Activated CD4-positive, alpha-beta T cell treated with anti-CD3 and anti-CD28 coated beads, Interleukin-2, amount 50 U/mL, for 24 hours (primary cell): ENCODE data around the gene NCAPG2.

Source experiments
- DNase-seq, 2 donors: peaks; one replicate each; pipeline ENCODE4 v3.0.0-alpha.2; 2020; ENCODE audit warnings: low read depth in 1 of 2, low spot score in 1 of 2

Gene NCAPG2, protein sequence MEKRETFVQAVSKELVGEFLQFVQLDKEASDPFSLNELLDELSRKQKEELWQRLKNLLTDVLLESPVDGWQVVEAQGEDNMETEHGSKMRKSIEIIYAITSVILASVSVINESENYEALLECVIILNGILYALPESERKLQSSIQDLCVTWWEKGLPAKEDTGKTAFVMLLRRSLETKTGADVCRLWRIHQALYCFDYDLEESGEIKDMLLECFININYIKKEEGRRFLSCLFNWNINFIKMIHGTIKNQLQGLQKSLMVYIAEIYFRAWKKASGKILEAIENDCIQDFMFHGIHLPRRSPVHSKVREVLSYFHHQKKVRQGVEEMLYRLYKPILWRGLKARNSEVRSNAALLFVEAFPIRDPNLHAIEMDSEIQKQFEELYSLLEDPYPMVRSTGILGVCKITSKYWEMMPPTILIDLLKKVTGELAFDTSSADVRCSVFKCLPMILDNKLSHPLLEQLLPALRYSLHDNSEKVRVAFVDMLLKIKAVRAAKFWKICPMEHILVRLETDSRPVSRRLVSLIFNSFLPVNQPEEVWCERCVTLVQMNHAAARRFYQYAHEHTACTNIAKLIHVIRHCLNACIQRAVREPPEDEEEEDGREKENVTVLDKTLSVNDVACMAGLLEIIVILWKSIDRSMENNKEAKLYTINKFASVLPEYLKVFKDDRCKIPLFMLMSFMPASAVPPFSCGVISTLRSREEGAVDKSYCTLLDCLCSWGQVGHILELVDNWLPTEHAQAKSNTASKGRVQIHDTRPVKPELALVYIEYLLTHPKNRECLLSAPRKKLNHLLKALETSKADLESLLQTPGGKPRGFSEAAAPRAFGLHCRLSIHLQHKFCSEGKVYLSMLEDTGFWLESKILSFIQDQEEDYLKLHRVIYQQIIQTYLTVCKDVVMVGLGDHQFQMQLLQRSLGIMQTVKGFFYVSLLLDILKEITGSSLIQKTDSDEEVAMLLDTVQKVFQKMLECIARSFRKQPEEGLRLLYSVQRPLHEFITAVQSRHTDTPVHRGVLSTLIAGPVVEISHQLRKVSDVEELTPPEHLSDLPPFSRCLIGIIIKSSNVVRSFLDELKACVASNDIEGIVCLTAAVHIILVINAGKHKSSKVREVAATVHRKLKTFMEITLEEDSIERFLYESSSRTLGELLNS

DNA sequence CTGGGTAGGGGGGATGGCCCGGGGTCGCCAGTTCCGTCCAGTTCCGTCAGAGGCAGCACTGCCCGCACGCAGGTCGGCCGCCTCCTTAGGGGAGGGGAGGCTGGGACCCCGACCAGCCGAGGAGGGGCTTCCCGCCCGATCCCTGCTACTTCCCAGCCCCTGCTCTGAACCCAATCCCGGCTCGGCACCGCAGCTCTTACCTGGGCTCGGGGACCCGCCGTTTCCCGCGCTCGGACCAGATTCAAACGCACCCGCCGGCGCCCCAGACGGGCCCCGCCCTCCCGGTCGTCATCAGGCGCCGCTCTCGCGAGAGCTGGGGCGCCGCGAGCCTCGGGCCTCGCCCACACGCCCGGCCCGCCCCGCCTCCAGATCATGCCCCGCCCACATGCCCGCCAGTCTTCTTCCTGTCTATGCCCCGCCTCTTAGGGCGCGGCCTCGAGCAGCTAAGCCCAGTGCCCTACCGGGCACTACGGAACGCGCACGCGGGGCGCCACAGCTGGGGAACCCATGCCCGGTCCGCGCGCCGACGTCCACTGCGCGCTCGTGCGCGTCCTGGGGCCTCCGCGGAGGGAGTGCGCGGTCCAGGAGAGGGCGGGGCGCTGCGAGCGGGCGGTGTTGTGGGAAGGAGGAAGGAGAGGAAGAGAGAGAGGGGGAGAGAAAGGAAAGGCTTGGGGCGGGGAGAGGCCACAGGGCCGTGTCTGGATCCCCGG, at the start of gene NCAPG2:
TSS of gene NCAPG2 (minus strand) at position 281 of the 710 bp plus-strand sequence. CDS start 2,905 bp downstream, outside the sequence.
- peak; percentile 94 to 95 for DNase-seq

- no peak for DNase-seq
These were observed 49.3 kb upstream of the NCAPG2 start for GRCh38 chr7:158753900-158754299.

DNA sequence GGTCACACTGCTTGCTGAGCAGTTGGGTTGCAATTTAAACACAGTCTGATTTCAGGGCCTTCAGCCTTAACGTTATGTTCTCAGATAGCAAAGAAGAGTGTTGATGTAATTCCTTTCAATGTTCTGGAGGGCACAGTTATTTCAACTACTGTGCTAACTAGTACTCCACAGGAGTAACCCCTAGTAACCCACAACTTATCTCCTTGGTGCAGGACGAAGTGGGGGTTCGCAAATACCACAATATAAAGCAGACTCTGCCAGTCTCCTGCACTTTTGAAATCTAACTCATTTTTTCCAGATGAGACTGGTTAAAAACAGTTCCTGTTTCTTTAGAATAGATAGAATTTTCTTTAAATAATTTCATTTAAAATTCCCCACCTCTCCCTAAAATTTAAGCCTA, 47.1 kb upstream of the NCAPG2 start:
- no peak for DNase-seq

GRCh38 chr7:158751199-158751598, 46.6 kb upstream of the NCAPG2 start:
- no peak for DNase-seq

DNA sequence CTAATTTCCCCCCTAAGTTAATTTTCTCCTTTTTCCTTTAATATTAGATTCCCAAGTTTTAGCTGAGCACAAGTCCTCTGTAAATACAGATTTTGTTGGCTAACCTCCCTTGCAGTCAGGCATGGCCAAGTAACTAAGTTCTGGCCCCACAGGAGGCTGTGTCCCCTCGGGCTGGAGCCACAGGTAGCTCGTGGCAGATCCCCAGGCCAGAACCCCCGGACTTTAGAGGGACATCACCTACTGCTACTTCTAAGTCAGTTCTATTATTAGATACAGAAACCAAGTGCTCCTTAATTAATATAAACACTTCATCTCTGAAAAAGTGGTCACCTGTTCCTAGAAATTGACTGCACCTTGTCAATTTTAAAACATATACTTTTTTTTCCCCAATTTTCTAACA, 46.1 kb upstream of the NCAPG2 start:
- DNase-seq = no peak

- DNase-seq = no peak
These were observed 44.8 kb upstream of the NCAPG2 start for GRCh38 chr7:158749396-158749795.

- DNase-seq = no peak
These were observed 43.7 kb upstream of the NCAPG2 start for GRCh38 chr7:158748335-158748734.

DNA sequence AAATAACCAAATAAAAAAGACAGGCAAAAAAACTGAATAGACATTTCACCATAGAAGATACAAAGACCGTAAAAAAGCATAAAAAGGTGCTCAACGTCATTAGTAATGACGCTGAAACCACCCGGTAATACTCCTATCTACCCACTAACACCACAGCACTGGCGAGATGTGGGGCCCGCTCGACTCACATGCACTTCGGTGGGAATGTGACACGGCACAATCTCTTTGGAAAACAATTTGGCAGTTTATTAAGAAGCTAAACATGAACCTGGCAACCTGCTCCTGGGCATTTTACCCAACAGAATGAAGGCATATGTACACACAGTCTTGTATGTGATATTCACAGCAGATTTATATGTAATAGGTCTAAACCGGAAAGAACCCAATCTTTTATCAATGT, 42.8 kb upstream of the NCAPG2 start:
- DNase-seq = no peak

DNA sequence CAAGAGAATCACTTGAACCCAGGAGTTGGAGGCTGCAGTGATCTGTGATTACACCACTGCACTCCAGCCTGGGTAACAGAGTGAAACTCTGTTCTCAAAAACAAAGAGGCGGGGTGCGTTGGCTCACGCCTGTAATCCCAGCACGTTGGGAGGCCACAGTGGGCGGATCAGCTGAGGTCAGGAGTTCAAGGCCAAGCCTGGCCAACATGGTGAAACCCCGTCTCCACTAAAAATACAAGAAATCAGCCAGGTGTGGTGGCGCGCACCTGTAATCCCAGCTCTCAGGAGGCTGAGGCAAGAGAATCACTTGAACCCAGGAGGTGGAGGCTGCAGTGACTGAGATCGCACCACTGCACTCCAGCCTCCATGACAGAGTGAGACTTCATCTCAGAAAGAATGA, 42.4 kb upstream of the NCAPG2 start:
- DNase-seq = no peak

DNA sequence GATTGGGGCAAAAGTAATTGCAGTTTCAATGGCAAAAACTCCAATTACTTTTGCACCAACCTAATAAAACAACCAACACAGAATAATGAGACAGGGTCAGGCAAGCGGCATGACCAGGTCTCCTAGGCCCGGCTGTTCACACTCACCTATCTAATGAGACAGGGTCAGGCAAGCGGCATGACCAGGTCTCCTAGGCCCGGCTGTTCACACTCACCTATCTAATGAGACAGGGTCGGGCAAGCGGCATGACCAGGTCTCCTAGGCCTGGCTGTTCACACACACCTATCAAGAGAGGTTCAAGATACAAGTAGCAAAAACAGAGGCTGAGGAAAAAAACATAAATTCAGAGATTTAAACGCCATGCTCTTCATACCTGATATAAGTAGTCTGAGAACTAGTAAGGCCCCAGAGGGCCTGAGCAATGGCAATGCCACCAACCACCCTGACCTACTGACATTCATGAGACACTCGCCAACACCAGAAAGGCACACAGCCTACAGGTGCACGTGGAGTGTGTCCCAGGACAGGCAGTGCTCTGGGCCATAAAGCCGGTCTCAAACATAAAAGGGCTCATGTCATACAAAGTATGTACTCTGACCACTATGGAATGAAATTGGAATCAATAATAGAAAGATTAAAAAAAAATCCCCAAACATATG, 40.6 kb upstream of the NCAPG2 start:
- no peak for DNase-seq

DNA sequence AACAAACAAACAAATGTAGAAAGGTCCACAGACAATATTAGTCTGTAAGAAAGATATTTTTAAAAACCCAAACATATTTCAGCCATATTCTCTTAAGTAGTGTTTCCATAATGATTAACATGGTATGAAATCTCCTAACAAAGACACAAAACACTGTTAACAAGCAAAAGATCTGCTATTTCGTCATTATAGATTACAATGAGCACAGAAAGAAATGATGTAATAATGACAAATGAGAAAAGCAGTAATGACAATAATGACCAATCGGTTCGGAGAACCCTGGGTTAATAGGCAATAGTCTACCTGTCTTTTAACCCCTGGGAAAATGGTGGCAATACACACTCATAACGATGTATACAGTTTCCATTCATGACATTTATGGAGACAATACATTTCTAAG, 39.5 kb upstream of the NCAPG2 start:
- DNase-seq = no peak

DNA sequence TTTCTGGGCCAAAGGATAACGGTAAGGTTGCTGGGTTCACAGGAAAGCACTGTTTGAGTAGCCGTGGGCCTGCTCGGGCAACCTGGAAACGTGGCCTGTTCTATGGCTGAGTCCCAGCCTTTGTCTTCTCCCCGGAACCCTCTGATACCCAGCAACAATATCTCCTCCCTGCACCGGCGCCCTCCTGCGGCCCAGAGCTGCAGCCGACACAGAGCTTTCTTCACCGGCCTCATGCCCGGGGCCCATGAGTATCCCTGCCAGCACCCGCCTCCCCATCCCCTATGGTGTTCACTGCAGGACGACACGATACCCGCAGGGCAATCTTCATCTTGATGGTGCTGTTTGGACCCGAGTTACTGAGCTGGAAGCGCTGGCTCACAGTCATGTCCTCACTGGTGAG, 38.6 kb upstream of the NCAPG2 start:
- DNase-seq = no peak

DNA sequence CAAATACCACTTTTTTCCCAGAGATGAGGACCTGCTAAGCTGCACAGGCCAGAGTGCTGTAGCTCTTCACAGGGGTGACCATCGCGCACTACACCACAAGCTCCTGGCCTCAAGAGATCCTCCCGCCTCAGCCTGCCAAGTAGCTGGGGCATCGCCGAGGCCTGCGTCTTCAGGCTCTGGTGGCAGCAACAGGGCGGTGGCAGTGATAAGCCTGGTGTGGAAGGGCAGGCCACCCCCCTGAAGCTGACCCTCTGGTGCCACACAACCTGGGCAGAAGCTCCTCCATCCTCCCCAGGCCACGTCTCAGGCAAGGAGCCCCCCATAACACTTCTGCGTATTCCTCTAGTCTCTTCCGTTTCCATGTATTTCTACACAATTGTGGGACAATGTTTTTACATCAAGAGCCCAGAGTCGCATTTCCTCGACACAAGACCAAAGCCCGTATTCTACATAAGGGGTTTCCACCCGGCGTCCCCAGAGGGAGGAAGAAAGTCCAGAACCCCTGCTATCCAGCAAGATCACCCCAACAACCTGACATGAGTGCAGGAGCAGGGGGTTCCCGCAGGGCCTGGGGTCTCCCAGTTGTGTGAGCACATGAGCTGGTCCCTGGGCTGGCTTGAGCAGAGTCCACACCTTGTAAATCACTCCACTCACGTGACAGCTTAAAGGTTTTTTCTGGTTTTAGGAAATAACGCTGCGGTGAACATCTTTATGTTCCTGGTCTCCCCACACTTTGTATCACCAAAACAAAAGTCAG, 37.6 kb upstream of the NCAPG2 start:
- no peak for DNase-seq

DNA sequence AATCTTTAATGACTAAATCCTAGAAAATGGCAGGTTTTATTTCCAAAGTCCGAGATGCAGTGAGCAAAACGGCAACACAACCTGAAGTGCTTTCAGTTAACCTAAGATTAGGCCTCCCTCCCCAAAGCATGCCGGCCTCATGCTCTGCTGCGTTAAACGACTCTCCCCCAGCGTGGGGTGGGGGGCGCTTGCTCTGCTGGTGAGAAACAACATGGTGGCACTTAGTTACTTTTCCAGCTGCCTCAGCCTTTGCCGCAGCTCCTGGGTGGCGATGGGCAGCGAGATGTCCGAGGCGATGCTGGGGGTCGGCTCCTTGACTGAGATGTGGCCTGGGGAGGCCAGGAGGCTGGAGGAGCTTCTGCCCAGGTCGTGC, 36.7 kb upstream of the NCAPG2 start:
- no peak for DNase-seq

DNA sequence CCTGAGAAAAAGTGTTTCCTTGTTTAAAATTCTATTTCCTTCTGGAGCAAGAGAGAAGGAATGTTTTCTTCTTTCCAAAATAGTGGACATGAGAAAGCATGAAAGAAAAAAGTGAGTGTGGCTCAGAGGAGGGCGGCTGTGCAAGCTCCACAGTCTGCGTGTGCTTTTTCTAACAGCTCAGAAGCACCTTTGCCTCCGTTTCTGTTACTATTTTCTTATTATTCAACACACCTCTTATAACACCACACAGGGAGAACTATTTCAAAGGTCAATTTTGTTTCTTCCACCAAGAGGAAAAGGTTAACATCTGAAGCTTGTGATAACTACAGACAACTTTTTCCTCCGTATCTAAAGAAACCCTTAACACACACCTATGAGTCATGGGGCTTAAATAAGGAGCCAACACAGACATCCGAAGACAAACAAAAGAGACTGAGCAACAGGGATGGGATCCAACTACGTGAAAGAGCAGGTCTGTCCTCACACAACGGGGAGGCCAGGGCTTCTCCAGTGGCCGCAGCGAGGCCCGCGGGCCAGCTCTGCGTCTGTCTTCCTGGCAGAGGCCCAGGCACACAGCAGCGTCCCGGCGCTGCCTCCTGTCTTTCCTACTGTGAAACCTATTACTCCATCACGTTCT, 36.2 kb upstream of the NCAPG2 start:
- DNase-seq = no peak

GRCh38 chr7:158740013-158740656, 35.5 kb upstream of the NCAPG2 start:
- no peak for DNase-seq

GRCh38 chr7:158738841-158739240, 34.2 kb upstream of the NCAPG2 start:
- DNase-seq = no peak

DNA sequence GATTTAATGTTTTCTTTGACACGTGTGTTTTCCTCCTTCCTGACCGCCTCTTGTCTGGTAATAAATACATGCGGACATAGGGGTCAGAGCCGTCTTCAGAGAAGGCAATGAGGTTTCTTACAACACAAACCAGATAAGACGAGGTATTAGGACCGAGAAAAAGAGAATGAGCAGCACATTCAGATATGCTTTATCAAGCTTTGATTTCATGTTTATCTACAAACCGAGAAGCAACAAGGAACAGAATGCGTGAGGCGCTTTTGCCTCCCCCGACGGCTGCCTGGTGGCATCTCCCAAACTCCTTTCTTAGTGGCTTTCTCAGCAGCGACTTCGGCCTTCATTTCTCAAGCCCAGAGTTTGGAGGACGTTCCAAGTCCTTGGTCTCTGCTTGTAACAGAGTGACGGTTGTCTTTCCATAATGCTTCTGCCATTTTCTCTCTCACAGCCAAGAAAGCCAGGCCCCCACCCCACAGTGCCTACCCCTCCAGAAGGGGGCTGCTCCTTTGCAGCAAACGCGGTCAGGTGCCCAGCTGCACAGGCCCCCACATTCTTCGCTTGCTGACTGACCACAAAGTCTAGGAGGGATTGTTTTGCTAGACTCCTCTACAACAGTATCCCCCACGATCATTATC, 32.6 kb upstream of the NCAPG2 start:
- DNase-seq = no peak
